Trophoblast cell (in vitro differentiated cells and primary cell): Measurements from ENCODE around the gene RASSF10.
A peak's percentile ranks its signal among the peaks of the same experiment; 100 is the strongest.

ENCODE experiments used
- DNase-seq, 2 donors: peaks; one replicate each; pipeline ENCODE4 v3.0.0-alpha.2; 2016
- H2AFZ ChIP-seq: 2 replicates; pipeline ENCODE4 v1.6.1; 2013; ENCODE audit warnings: low read length, moderate library complexity, mild to moderate bottlenecking; ENCODE audit not compliant: insufficient read depth, poor library complexity
- H2AK5ac ChIP-seq: 2 replicates; pipeline ENCODE4 v1.6.1; 2013; ENCODE audit warnings: mild to moderate bottlenecking, low read length
- H2BK120ac ChIP-seq: 2 replicates; pipeline ENCODE4 v1.6.1; 2013; ENCODE audit warnings: low read length, mild to moderate bottlenecking, moderate library complexity; ENCODE audit not compliant: insufficient read depth, poor library complexity
- H2BK12ac ChIP-seq: 2 replicates; pipeline ENCODE4 v1.6.1; 2013; ENCODE audit warnings: mild to moderate bottlenecking, low read length, moderate library complexity
- H2BK5ac ChIP-seq: 2 replicates; pipeline ENCODE4 v1.6.1; 2013; ENCODE audit warnings: low read length, low read depth, moderate library complexity, mild to moderate bottlenecking; ENCODE audit not compliant: poor library complexity
- H3K14ac ChIP-seq: 2 replicates; pipeline ENCODE4 v1.6.1; 2013; ENCODE audit warnings: mild to moderate bottlenecking, low read length
- H3K18ac ChIP-seq: 2 replicates; pipeline ENCODE4 v1.6.1; 2013; ENCODE audit warnings: mild to moderate bottlenecking, low read length
- H3K23ac ChIP-seq: 2 replicates; pipeline ENCODE4 v1.6.1; 2013; ENCODE audit warnings: low read length
- H3K27ac ChIP-seq: 2 replicates; pipeline ENCODE4 v1.5.1; 2013; ENCODE audit warnings: low read depth, mild to moderate bottlenecking, inconsistent platforms, low read length, moderate library complexity
- H3K27me3 ChIP-seq: 2 replicates; pipeline ENCODE4 v1.6.1; 2013; ENCODE audit warnings: inconsistent platforms, mild to moderate bottlenecking, low read length, moderate library complexity; ENCODE audit not compliant: insufficient read depth
- H3K36me3 ChIP-seq, 2 experiments: 1 replicate in 1 of 2; 2 replicates in 1 of 2; pipeline ENCODE4 v1.6.1; 2013; ENCODE audit warnings: low read length in 2 of 2, mild to moderate bottlenecking in 2 of 2, moderate library complexity in 1 of 2; ENCODE audit not compliant: insufficient read depth in 2 of 2, control insufficient read depth in 1 of 2
- H3K4ac ChIP-seq: 2 replicates; pipeline ENCODE4 v1.6.1; 2013; ENCODE audit warnings: low read depth, mild to moderate bottlenecking, low read length, moderate library complexity
- H3K4me1 ChIP-seq, 2 experiments: 1 replicate in 1 of 2; 2 replicates in 1 of 2; pipeline ENCODE4 v1.6.1; 2013; ENCODE audit warnings: low read length in 2 of 2, mild to moderate bottlenecking in 2 of 2, moderate library complexity in 1 of 2; ENCODE audit not compliant: insufficient read depth in 2 of 2, control insufficient read depth in 1 of 2
- H3K4me2 ChIP-seq: 2 replicates; pipeline ENCODE4 v1.6.1; 2013; ENCODE audit warnings: inconsistent platforms, mild to moderate bottlenecking, low read length, moderate library complexity
- H3K4me3 ChIP-seq: 2 replicates; pipeline ENCODE4 v1.5.1; 2013; ENCODE audit warnings: mild to moderate bottlenecking, low read depth, low read length, inconsistent platforms
- H3K79me1 ChIP-seq: one replicate; pipeline ENCODE4 v1.6.1; 2013; ENCODE audit warnings: low read length
- H3K79me2 ChIP-seq: 2 replicates; pipeline ENCODE4 v1.6.1; 2013; ENCODE audit warnings: low read length, mild to moderate bottlenecking; ENCODE audit not compliant: control insufficient read depth, insufficient read depth, poor library complexity
- H3K9ac ChIP-seq: 2 replicates; pipeline ENCODE4 v1.6.1; 2013; ENCODE audit warnings: mild to moderate bottlenecking, low read length
- H3K9me3 ChIP-seq: 2 replicates; pipeline ENCODE4 v1.6.1; 2013; ENCODE audit warnings: low read depth, mild to moderate bottlenecking, control low read depth, inconsistent platforms, low read length; ENCODE audit not compliant: insufficient read depth
- H4K12ac ChIP-seq: 2 replicates; pipeline ENCODE4 v1.6.1; 2013; ENCODE audit warnings: low read depth, mild to moderate bottlenecking, low read length, moderate library complexity
- H4K8ac ChIP-seq: 2 replicates; pipeline ENCODE4 v1.6.1; 2013; ENCODE audit warnings: low read depth, mild to moderate bottlenecking, low read length, moderate library complexity
- H4K91ac ChIP-seq: one replicate; pipeline ENCODE4 v1.6.1; 2013; ENCODE audit warnings: low read depth, mild to moderate bottlenecking, low read length, moderate library complexity
- WGBS: extraction: QIAGEN DNeasy Blood & Tissue Kit; methylation state at CpG from one replicate; pipeline ENCODE4 v1.1.7; 2013; ENCODE audit warnings: missing lambda C conversion rate; ENCODE audit not compliant: insufficient read length, insufficient coverage; ENCODE audit errors: extremely low coverage; 5-methylcytosine and 5-hydroxymethylcytosine counted together

The RASSF10 gene

GRCh38 chr11:12994476-12994875 lies 14.6 kb upstream of the RASSF10 start:
- H3K27ac ChIP-seq, result no peak overlapping the region
- H2BK120ac ChIP-seq, result no peak overlapping the region
- H2AFZ ChIP-seq, result no peak overlapping the region
- H3K79me2 ChIP-seq, result no peaks in the 10 kb centered on the region
- H2AK5ac ChIP-seq, result no peak overlapping the region
- H2BK5ac ChIP-seq, result no peak overlapping the region
- no peaks in the 10 kb centered on the region for H3K4me1 ChIP-seq
- no peak overlapping the region for H3K23ac ChIP-seq
- no peaks in the 10 kb centered on the region for H3K36me3 ChIP-seq
- no peak for DNase-seq
- H3K4me3 ChIP-seq, result no peak overlapping the region
- no peak overlapping the region for H3K18ac ChIP-seq
- no CpG with 5 or more reads among the region's 2 CpGs for WGBS
- H3K4me2 ChIP-seq, result no peak overlapping the region
- no peak overlapping the region for H3K14ac ChIP-seq
- no peaks in the 10 kb centered on the region for H3K79me1 ChIP-seq
- no peak overlapping the region for H4K8ac ChIP-seq
- no peak overlapping the region for H3K4ac ChIP-seq
- no peak overlapping the region for H2BK12ac ChIP-seq
- H3K9ac ChIP-seq, result no peak overlapping the region
- no peak overlapping the region for H4K91ac ChIP-seq
- H3K9me3 ChIP-seq, result no peaks in the 10 kb centered on the region
- H4K12ac ChIP-seq, result no peak overlapping the region
- no peaks in the 10 kb centered on the region for H3K27me3 ChIP-seq

GRCh38 chr11:12995188-12995587 lies 13.9 kb upstream of the RASSF10 start:
- H3K27ac ChIP-seq, result no peak overlapping the region

GRCh38 chr11:12995823-12996222 lies 13.3 kb upstream of the RASSF10 start:
- no peak overlapping the region for H3K9ac ChIP-seq
- no peak overlapping the region for H3K14ac ChIP-seq
- H4K12ac ChIP-seq, result no peak overlapping the region
- H2AK5ac ChIP-seq, result no peak overlapping the region
- no peak overlapping the region for H3K27ac ChIP-seq
- no peak overlapping the region for H2BK120ac ChIP-seq
- H4K91ac ChIP-seq, result no peak overlapping the region
- H3K36me3 ChIP-seq, result no peaks in the 10 kb centered on the region
- H3K79me1 ChIP-seq, result no peaks in the 10 kb centered on the region
- no peaks in the 10 kb centered on the region for H3K9me3 ChIP-seq
- H3K4me1 ChIP-seq, result no peaks in the 10 kb centered on the region
- no peaks in the 10 kb centered on the region for H3K79me2 ChIP-seq
- H3K4me2 ChIP-seq, result no peak overlapping the region
- H3K27me3 ChIP-seq, result no peaks in the 10 kb centered on the region
- H4K8ac ChIP-seq, result no peak overlapping the region
- DNase-seq, result no peak
- no peak overlapping the region for H3K4me3 ChIP-seq
- H3K4ac ChIP-seq, result no peak overlapping the region
- no peak overlapping the region for H2BK12ac ChIP-seq
- H3K18ac ChIP-seq, result no peak overlapping the region
- no peak overlapping the region for H2AFZ ChIP-seq
- no peak overlapping the region for H3K23ac ChIP-seq
- no peak overlapping the region for H2BK5ac ChIP-seq

More at GRCh38 chr11:12995188-12995587, 13.9 kb upstream of the RASSF10 start:
- H4K12ac ChIP-seq, result no peak overlapping the region
- no peak overlapping the region for H2BK120ac ChIP-seq
- no peaks in the 10 kb centered on the region for H3K79me2 ChIP-seq
- H4K91ac ChIP-seq, result no peak overlapping the region
- no peak overlapping the region for H3K9ac ChIP-seq
- no peaks in the 10 kb centered on the region for H3K79me1 ChIP-seq
- H3K4me2 ChIP-seq, result no peak overlapping the region
- H3K4me3 ChIP-seq, result no peak overlapping the region
- no peaks in the 10 kb centered on the region for H3K9me3 ChIP-seq
- H4K8ac ChIP-seq, result no peak overlapping the region
- H3K4me1 ChIP-seq, result no peaks in the 10 kb centered on the region
- H2BK5ac ChIP-seq, result no peak overlapping the region
- H2AFZ ChIP-seq, result no peak overlapping the region
- no peak overlapping the region for H3K18ac ChIP-seq
- no peak overlapping the region for H2AK5ac ChIP-seq
- H3K14ac ChIP-seq, result no peak overlapping the region
- H3K27me3 ChIP-seq, result no peaks in the 10 kb centered on the region
- no peak overlapping the region for H3K4ac ChIP-seq
- no peaks in the 10 kb centered on the region for H3K36me3 ChIP-seq
- no peak overlapping the region for H3K23ac ChIP-seq
- peak in 1 of 2 donors; percentile 24 for DNase-seq
- no peak overlapping the region for H2BK12ac ChIP-seq

- no peaks in the 10 kb centered on the region for H3K4me1 ChIP-seq
- H2AK5ac ChIP-seq, result no peak overlapping the region
- no peak overlapping the region for H3K4me2 ChIP-seq
- H3K27me3 ChIP-seq, result no peaks in the 10 kb centered on the region
- no peaks in the 10 kb centered on the region for H3K9me3 ChIP-seq
- H3K27ac ChIP-seq, result no peak overlapping the region
- no peaks in the 10 kb centered on the region for H3K79me2 ChIP-seq
- no peak overlapping the region for H4K8ac ChIP-seq
- no peak overlapping the region for H2BK12ac ChIP-seq
- no peak overlapping the region for H4K91ac ChIP-seq
- H2AFZ ChIP-seq, result no peak overlapping the region
- no peaks in the 10 kb centered on the region for H3K36me3 ChIP-seq
- no peak overlapping the region for H2BK5ac ChIP-seq
- H3K14ac ChIP-seq, result no peak overlapping the region
- H4K12ac ChIP-seq, result no peak overlapping the region
- H3K23ac ChIP-seq, result no peak overlapping the region
- no peak overlapping the region for H3K9ac ChIP-seq
- H3K4me3 ChIP-seq, result no peak overlapping the region
- no peak for DNase-seq
- H3K4ac ChIP-seq, result no peak overlapping the region
- H2BK120ac ChIP-seq, result no peak overlapping the region
- WGBS, result no CpG with 5 or more reads among the region's 1 CpG
- H3K18ac ChIP-seq, result no peak overlapping the region
- H3K79me1 ChIP-seq, result no peaks in the 10 kb centered on the region
Measured at GRCh38 chr11:12997168-12997567, 11.9 kb upstream of the RASSF10 start.

- Histone ChIP-seq H3K18ac (no peak overlapping the region), H3K36me3 (no peaks in the 10 kb centered on the region), H4K12ac (no peak overlapping the region), H4K8ac (no peak overlapping the region), H2BK5ac (no peak overlapping the region), H2AK5ac (no peak overlapping the region), H2BK120ac (no peak overlapping the region), H3K23ac (no peak overlapping the region), H3K4me1 (no peaks in the 10 kb centered on the region), H3K4ac (no peak overlapping the region), H2AFZ (no peak overlapping the region), H3K79me1 (no peaks in the 10 kb centered on the region), H3K9me3 (no peaks in the 10 kb centered on the region), H3K14ac (no peak overlapping the region), H3K79me2 (no peaks in the 10 kb centered on the region), H3K4me2 (no peak overlapping the region), H3K27ac (no peak overlapping the region), H3K4me3 (no peak overlapping the region), H3K9ac (no peak overlapping the region), H2BK12ac (no peak overlapping the region), H3K27me3 (no peaks in the 10 kb centered on the region), H4K91ac (no peak overlapping the region)
- WGBS, result no CpG with 5 or more reads among the region's 5 CpGs
- DNase-seq, result no peak
Measured at GRCh38 chr11:12998336-12998735, 10.8 kb upstream of the RASSF10 start.
